NCI-H187 (cell line): ENCODE data around the gene GPR158.
"Not testable (repeated sequence)": the region's sequence is repeated elsewhere in the genome, so short reads cannot be mapped to it uniquely, and the experiment has no call there.

Experiments used
- DNase-seq, 2 experiments: peaks; one replicate each; lab custom pipeline; 2025; lab: John Stamatoyannopoulos, UW

GPR158 gene

DNA sequence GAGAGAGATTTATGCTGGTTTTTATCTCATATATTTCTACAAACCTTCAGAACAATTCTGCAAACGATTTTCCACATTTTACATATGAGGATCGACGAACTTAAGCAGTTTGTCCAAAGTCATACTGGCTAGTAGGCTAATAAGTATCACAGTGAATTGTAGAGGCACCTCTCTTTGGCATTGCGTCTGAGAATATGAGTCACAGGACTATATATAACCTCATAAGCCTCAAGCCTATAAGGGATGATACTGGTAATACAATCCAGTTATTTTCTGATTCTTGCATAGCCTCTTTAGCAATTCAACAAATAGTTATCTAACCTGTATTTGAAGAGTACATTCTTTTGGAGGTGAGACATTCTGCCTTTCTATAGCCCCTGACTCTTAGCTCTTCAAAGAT is 129.8 kb downstream of the GPR158 start:
- no peak for DNase-seq

GRCh38 chr10:25306386-25306785 is 131.6 kb downstream of the GPR158 start:
- no peak for DNase-seq

GRCh38 chr10:25308278-25308677 is 133.5 kb downstream of the GPR158 start:
- no peak for DNase-seq

- not testable (repeated sequence) for DNase-seq
These were observed 142.9 kb downstream of the GPR158 start for GRCh38 chr10:25317596-25318211.

DNA sequence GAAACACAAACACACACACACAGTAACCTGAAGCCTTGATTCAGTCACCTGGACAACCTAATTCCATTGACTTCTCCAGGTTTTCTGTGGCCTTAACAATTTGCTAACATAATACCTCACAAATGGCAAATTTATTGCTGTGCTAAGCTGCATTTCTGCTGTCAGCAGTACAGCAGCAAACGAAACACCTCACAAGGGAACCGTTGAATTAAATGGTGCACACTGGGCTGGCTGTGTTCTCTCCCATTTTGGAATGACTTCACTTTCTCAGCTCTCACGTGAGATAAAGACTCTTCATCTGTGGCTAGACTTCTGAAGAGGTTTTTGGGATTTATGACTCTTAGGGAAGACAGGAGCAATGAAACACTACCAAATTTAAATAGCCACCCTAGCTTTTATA is 152.5 kb downstream of the GPR158 start:
- peak in 1 of 2 experiments; percentile 0 for DNase-seq

GRCh38 chr10:25328361-25328760 is 153.6 kb downstream of the GPR158 start:
- no peak for DNase-seq

DNA sequence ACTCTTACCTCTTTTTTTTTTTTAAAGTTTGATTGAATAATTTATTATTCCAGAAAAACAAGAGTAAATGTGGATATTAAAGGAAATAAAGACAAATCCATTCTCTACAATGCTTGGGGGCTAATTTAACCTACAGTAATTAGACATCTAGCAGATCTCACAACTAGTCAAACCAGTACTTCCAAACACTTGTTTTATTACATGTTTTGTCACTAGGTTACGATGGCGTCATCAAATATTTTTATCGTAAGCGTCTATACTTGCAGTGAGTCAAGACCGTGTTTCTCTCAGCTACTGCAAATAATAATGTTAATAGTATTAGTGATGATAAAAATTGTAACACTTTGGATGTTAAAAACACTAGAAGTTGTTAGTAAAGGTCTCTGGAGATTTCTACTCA is 154.8 kb downstream of the GPR158 start:
- not testable (repeated sequence) for DNase-seq

DNA sequence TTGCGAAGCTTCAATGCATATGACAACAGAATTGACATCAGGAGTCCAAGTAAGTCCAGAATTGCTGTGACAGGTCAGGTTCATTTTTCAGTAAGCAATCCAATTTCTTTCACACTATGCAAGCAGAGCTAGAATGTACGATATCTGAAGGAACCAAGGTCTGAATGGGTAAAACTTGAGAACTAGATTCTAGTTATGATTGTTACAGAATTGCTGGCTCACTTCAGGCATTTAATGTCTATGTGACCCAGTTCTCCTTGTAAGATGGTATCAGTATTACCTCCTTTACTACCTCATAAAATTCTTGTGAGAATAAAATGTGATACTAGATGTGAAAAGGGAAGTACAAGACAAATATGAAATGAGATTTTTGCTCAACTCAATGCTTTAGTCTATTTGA is 159.6 kb downstream of the GPR158 start:
- DNase-seq = no peak

DNA sequence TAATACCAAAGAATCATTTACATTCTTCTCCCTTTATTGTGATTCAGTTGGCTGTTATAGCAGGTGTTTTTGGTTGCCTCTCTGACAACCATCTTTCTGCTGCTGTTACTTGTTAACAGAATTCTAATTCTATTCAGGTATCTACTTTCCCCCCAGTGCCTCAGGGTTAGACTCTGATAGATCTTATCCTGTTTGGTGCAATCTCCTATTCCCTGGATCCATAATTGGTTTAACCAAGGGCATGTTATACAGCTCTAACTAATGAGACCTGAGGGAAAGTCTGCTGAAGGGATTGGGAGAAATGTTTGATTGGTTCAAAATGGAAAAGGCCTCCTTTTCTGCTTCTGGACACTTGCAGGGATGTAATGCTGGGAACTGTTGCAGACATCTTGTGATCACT is 161.5 kb downstream of the GPR158 start:
- DNase-seq = no peak

GRCh38 chr10:25338271-25338670 is 163.5 kb downstream of the GPR158 start:
- no peak for DNase-seq

DNA sequence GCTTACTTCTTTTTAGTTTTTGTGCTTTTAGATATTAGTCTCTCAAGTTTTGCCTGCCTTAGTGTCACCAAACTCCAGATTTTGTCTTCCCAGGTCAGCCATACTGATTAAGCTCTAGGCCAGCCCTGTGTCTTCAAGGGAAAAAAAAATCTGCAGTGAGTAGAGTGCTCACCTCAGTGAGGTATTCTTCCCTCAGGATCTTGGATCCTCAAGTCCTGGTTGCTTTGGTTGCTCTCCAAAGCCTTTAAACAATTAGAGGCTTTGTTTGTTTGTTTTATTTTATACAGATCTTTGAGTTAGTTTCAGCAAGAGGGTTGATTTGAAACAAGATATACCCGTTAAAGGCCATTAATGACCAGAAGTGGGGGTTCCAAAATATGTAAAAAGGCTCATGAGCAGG is 165.2 kb downstream of the GPR158 start:
- no peak for DNase-seq

DNA sequence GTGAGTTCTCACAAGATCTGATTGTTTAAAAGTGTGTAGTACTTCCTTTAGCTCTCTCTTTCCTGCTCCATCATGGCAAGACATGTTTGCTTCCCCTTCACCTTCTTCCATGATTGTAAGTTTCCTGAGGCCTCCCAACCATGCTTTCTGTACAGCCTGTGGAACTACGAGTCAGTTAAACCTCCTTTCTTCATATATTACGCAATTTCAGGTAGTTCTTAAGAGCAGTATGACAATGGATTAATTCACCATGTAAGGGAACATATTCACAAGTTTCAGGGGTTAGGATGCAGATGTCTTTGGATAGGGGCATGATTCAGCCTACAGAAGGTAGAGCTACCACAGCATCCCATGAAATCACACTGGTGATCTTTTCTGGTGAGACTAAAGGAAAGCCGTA is 174.7 kb downstream of the GPR158 start:
- no peak for DNase-seq

DNA sequence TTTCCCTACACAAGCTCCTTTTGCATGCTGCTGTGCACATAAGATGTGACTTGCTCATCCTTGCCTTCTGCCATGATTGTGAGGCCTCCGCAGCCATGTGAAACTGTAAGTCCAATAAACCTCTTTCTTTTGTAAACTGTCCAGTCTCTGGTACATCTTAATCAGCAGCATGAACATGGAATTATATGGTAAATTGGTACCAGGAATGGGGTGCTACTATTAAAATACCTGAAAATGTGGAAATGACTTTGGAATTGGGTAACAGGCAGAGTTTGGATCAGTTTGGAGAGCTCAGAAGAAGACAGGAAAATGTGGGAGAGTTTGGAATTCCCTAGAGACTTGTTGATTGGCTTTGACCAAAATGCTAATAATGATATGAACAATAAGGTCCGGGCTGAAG is 181.8 kb downstream of the GPR158 start:
- DNase-seq = no peak

DNA sequence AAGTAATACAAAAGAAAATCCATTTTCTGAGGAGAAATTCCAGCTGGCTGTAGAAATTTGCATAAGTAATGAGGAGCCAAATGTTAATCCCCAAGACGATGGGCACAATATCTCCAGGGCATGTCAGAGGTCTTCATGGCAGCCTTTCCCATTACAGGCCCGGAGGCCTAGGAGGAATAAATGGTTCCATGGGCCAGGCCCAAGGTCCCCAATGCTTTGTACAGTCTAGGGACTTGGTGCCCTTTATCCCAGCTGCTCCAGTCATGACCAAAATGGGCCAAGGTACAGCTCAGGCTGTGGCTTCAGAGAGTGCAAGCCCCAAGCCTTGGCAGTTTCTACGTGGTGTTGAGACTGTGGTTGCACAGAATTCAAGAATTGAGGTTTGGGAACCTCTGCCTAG is 182.5 kb downstream of the GPR158 start:
- DNase-seq = no peak

- no peak for DNase-seq
These were observed 207.4 kb downstream of the GPR158 start for GRCh38 chr10:25382029-25382810.

GRCh38 chr10:25382901-25383300 is 208.1 kb downstream of the GPR158 start:
- not testable (repeated sequence) for DNase-seq

DNA sequence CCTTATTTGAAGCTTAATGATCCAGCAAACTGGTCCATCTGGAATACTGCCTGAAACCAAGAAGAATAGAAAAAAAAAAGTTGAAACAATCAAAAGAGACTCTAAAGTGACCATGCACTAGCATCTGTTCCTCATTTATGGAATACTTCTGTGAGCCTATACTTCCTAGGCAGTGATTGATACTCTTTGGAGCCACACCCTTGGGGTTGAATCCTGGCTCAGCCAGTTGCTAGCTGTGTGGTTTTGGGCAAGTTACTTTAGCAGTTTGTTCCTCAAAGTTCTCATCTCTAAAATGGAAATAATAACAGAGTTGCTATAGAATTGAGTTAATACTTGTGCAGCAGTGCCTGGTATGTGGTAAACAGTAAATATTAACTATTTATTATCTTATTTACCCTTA is 208.9 kb downstream of the GPR158 start:
- DNase-seq = no peak

DNA sequence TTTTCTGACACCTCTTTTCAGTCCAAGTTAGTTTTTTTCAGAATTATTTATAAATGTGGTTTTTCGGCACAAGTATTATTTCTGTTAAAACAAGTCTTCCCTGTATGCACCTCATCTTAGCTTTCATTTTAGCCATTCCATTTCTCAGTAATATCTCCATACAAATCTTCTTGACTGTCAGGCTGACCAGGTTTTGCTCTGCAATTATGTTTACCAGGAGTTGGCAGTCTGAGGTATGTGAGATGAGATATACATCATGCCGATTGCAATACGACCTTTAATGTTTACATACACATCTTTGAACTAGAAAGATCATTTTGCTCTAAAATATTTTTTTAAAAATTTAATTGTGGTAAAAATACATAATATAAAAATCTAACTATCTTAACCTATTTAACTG is 209.8 kb downstream of the GPR158 start:
- no peak for DNase-seq

GRCh38 chr10:25388188-25388861 is 213.5 kb downstream of the GPR158 start:
- no peak for DNase-seq

- DNase-seq = no peak
These were observed 214.0 kb downstream of the GPR158 start for GRCh38 chr10:25388862-25389206.

- no peak for DNase-seq
These were observed 215.9 kb downstream of the GPR158 start for GRCh38 chr10:25390733-25391132.

GRCh38 chr10:25392132-25392531 is 217.3 kb downstream of the GPR158 start:
- no peak for DNase-seq

- no peak for DNase-seq
These were observed 218.8 kb downstream of the GPR158 start for GRCh38 chr10:25393621-25394020.
